ENCODE results near the gene HSF2BP.
"Not testable (repeated sequence)": the region's sequence is repeated elsewhere in the genome, so short reads cannot be mapped to it uniquely, and the experiment has no call there.

HSF2BP gene

GRCh38 chr21:43626390-43626789 is 32.9 kb downstream of the HSF2BP start:
- CTCF ChIA-PET: no interaction called here
- TF ChIP-seq CTCF (conservative IDR thresholded peaks at IDR 0.05; ENCODE audit: low read depth): no peak

GRCh38 chr21:43624339-43624738 is 34.9 kb downstream of the HSF2BP start:
- ChIA-PET POLR2A (ENCODE audit: low non-redundant PET) (no interaction called here), CTCF (no interaction called here)
- no peak for TF ChIP-seq CTCF (conservative IDR thresholded peaks at IDR 0.05; ENCODE audit: low read depth)
- DNase-seq (ENCODE audit: low spot score): no peak
- no peak overlapping the region for H3K27ac ChIP-seq

More at GRCh38 chr21:43626390-43626789, 32.9 kb downstream of the HSF2BP start:
- POLR2A ChIA-PET (ENCODE audit: low non-redundant PET): no interaction called here
- H3K27ac ChIP-seq: no peak overlapping the region
- DNase-seq (ENCODE audit: low spot score): no peak

- DNase-seq (ENCODE audit: low spot score): no peak
- TF ChIP-seq CTCF (conservative IDR thresholded peaks at IDR 0.05; ENCODE audit: low read depth): no peak
- CTCF ChIA-PET: no interaction called here
- H3K27ac ChIP-seq: no peak overlapping the region
- POLR2A ChIA-PET (ENCODE audit: low non-redundant PET): no interaction called here
Measured at GRCh38 chr21:43623588-43623987, 35.7 kb downstream of the HSF2BP start.

- no peak for TF ChIP-seq CTCF (conservative IDR thresholded peaks at IDR 0.05; ENCODE audit: low read depth)
- H3K27ac ChIP-seq: no peak overlapping the region
- POLR2A ChIA-PET (ENCODE audit: low non-redundant PET): no interaction called here
- DNase-seq (ENCODE audit: low spot score): no peak
- CTCF ChIA-PET: interaction anchor here (0.6 kb wide), 1 partner anchor 18 kb away, joined by 3 read pairs; no protein-coding TSS in a partner anchor
Measured at GRCh38 chr21:43622796-43623195, 36.5 kb downstream of the HSF2BP start.

- POLR2A ChIA-PET (ENCODE audit: low non-redundant PET): no interaction called here
- CTCF ChIA-PET: interaction anchor here (1.2 kb wide), 1 partner anchor 26 kb away, joined by 3 read pairs; no protein-coding TSS in a partner anchor
- TF ChIP-seq CTCF (conservative IDR thresholded peaks at IDR 0.05; ENCODE audit: low read depth): no peak
- DNase-seq (ENCODE audit: low spot score): no peak
- no peak overlapping the region for H3K27ac ChIP-seq
Measured at GRCh38 chr21:43619856-43620255, 39.4 kb downstream of the HSF2BP start.

GRCh38 chr21:43619344-43619743 is 39.9 kb downstream of the HSF2BP start:
- ChIA-PET CTCF (no interaction called here), POLR2A (ENCODE audit: low non-redundant PET) (no interaction called here)
- TF ChIP-seq CTCF (conservative IDR thresholded peaks at IDR 0.05; ENCODE audit: low read depth): no peak
- no peak for DNase-seq (ENCODE audit: low spot score)
- H3K27ac ChIP-seq: no peak overlapping the region

GRCh38 chr21:43618940-43619339 is 40.3 kb downstream of the HSF2BP start:
- no peak for DNase-seq (ENCODE audit: low spot score)
- ChIA-PET POLR2A (ENCODE audit: low non-redundant PET) (no interaction called here), CTCF (no interaction called here)
- no peak for TF ChIP-seq CTCF (conservative IDR thresholded peaks at IDR 0.05; ENCODE audit: low read depth)
- H3K27ac ChIP-seq: no peak overlapping the region

GRCh38 chr21:43616861-43617260 is 42.4 kb downstream of the HSF2BP start:
- CTCF ChIA-PET; H3K27ac ChIP-seq; DNase-seq (ENCODE audit: low spot score); POLR2A ChIA-PET (ENCODE audit: low non-redundant PET): not testable (repeated sequence)
